Testis (tissue), 3 donors: ENCODE measurements around the gene EIF5A. TPM values are rescaled to one million over a fixed set of nuclear protein-coding genes. Genes with fewer than 3 reads are reported as not detected.

Experiments used
- DNase-seq: peaks from one replicate; pipeline ENCODE4 v3.0.0-alpha.2; 2019
- H3K27ac ChIP-seq, 2 donors: fragments of 200-600 bp; sonication (generic); one replicate each; pipeline ENCODE4 v1.5.1; 2019
- H3K27me3 ChIP-seq: fragments of 200-600 bp; sonication (generic); one replicate; pipeline ENCODE4 v1.5.1; 2019
- H3K36me3 ChIP-seq: fragments of 200-600 bp; sonication (generic); one replicate; pipeline ENCODE4 v1.5.1; 2017; ENCODE audit warnings: low read depth; ENCODE audit errors: missing control alignments
- H3K4me1 ChIP-seq: fragments of 200-600 bp; sonication (generic); one replicate; pipeline ENCODE4 v1.5.1; 2019
- H3K4me3 ChIP-seq, 2 donors: fragments of 200-600 bp; sonication (generic); one replicate each; pipeline ENCODE4 v1.5.1; 2017 to 2019
- H3K9me3 ChIP-seq: fragments of 200-600 bp; sonication (generic); one replicate; pipeline ENCODE4 v1.5.1; 2017
- CTCF ChIP-seq, 3 experiments: fragments of 450-650 bp in 2 of 3; fragments of 200-600 bp in 1 of 3; sonication (generic) in 1 of 3; IDR thresholded peaks; one replicate each; pipeline ENCODE4 v1.5.1; 2016 to 2019; ENCODE audit warnings: antibody characterized with exemption in 3 of 3, mild to moderate bottlenecking in 2 of 3, moderate library complexity in 1 of 3
- POLR2A ChIP-seq: fragments of 450-650 bp; IDR thresholded peaks from one replicate; pipeline ENCODE4 v1.6.1; 2017; ENCODE audit warnings: antibody characterized with exemption, mild to moderate bottlenecking, moderate library complexity
- WGBS, 2 donors: methylation state at CpG; one replicate each; pipeline ENCODE4 v1.1.5; 2018; 5-methylcytosine and 5-hydroxymethylcytosine counted together
- intact Hi-C: fragments of 100-400 bp; cut with DNase I; formaldehyde crosslinking; loops from one replicate; pipeline ENCODE4 v1.15.1; 2023; ENCODE audit warnings: low total_unique reads
- polyA plus RNA-seq: library from polyadenylated mRNA; stranded (reverse); fragments of 350-450 nt; fragmentation: Illumina TruSeq; extraction: RNeasy Lipid Tissue Mini Kit (QIAGEN cat#74804); gene quantifications from one replicate; pipeline ENCODE4 v1.2.3, GENCODE V29; 2014; ENCODE audit warnings: low read depth, low replicate concordance; ENCODE audit not compliant: insufficient read depth
- total RNA-seq, 2 donors: library from RNA; depleted of rRNA; stranded (reverse); fragments of >200 nt; gene quantifications; one replicate each; pipeline ENCODE4 v1.2.3, GENCODE V29; 2016

Gene EIF5A
- total and polyA plus RNA-seq, 3 donors from 2014 or later: 193 to 388 (median 229) TPM

GRCh38 chr17:7348478-7349242, 41.2 kb downstream of the EIF5A start:
- H3K4me3 ChIP-seq: no peak overlapping the region
- H3K36me3 ChIP-seq: no peaks in the 10 kb centered on the region
- no peak for DNase-seq
- H3K4me1 ChIP-seq: peaks cover 24% of the 10 kb centered on the region
- no peaks in the 10 kb centered on the region for H3K27me3 ChIP-seq
- WGBS, 2 donors: 61 to 76% methylated on average over 19 of the region's 19 CpGs
- TF ChIP-seq POLR2A (no peak), CTCF (IDR thresholded peaks at IDR 0.05) (no peak)
- no peaks in the 10 kb centered on the region for H3K9me3 ChIP-seq
- H3K27ac ChIP-seq: no peak overlapping the region
- intact Hi-C loops: no loop called here

- TF ChIP-seq CTCF (IDR thresholded peaks at IDR 0.05) (peak in 2 of 3 experiments; percentile 48 to 51), POLR2A (no peak)
- DNase-seq: peak; percentile 92
- H3K36me3 ChIP-seq: no peaks in the 10 kb centered on the region
- WGBS, 2 donors: 0% methylated on average over 3 to 24 of the region's 91 CpGs
- H3K4me1 ChIP-seq: peaks cover 24% of the 10 kb centered on the region
- H3K27me3 ChIP-seq: no peaks in the 10 kb centered on the region
- peak within 1 kb of the TSS; percentile 87 to 98 for H3K27ac ChIP-seq
- no peaks in the 10 kb centered on the region for H3K9me3 ChIP-seq
- peak within 1 kb of the TSS; percentile 81 to 86 for H3K4me3 ChIP-seq
- intact Hi-C loops: loop anchor here (10.0 kb wide), 1 partner anchor 213 kb away; the partner anchor contains the start of gene SENP3
Observed at GRCh38 chr17:7351665-7352502, 44.5 kb downstream of the EIF5A start, which contains the start of gene KCTD11. Gene KCTD11, plus strand, starts transcription at chr17:7352162.

GRCh38 chr17:7352503-7352889, 45.1 kb downstream of the EIF5A start:
- intact Hi-C loops: loop anchor here (10.0 kb wide), 1 partner anchor 212 kb away; the partner anchor contains the start of gene SENP3
- Histone ChIP-seq H3K4me1 (peaks cover 24% of the 10 kb centered on the region), H3K27ac (peak overlapping the region; percentile 87 to 98)

More at GRCh38 chr17:7352503-7352889, 45.1 kb downstream of the EIF5A start:
- Histone ChIP-seq H3K9me3 (no peaks in the 10 kb centered on the region), H3K27me3 (no peaks in the 10 kb centered on the region), H3K36me3 (no peaks in the 10 kb centered on the region), H3K4me3 (peak overlapping the region; percentile 81 to 86)
- peak in 1 of 3 experiments; percentile 49 for TF ChIP-seq CTCF (IDR thresholded peaks at IDR 0.05)
- TF ChIP-seq POLR2A: no peak
- WGBS, 2 donors: 22 to 27% methylated on average over 9 to 10 of the region's 10 CpGs
- no peak for DNase-seq
